Esophagus muscularis mucosa (tissue), 4 donors: Measurements from ENCODE around the gene HSPA1B.

Source experiments
- EP300 ChIP-seq: sonication (generic); formaldehyde crosslinking; IDR thresholded peaks from one replicate; pipeline ENCODE4 v1.6.1; 2017; ENCODE audit warnings: antibody characterized with exemption
- POLR2AphosphoS5 ChIP-seq, 2 donors: sonication (generic); formaldehyde crosslinking; IDR thresholded peaks; one replicate each; pipeline ENCODE4 v1.6.1; 2017; ENCODE audit warnings: antibody characterized with exemption in 2 of 2
- TF ChIP-seq, protein P1 (sequence below), 3 experiments: fragments of 200-600 bp in 2 of 3; fragments of 450-650 bp in 1 of 3; sonication (generic) in 2 of 3; IDR thresholded peaks; one replicate each; pipeline ENCODE4 v1.5.1; 2017 to 2019; ENCODE audit warnings: antibody characterized with exemption in 3 of 3, mild to moderate bottlenecking in 2 of 3, moderate library complexity in 1 of 3

DNA sequence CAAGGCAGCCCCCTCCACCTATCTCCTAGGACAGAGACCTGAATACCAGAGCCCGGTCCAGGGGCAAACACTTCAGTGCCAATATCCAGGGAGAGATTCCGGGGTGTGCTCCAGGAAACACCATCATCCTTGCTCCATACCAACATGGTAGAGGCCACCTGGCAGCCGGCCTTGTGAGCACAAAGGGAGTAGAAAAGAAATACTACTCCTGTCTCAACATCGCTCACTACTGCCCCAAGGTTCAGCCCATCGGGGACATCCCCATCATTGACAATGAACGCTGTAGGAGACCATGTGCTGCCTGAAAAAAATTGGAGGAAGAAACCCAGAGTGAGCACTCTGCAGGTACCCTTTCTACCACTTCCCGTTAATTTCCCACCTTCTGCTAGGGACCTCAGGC is 33.6 kb downstream of the HSPA1B start:
- TF ChIP-seq, protein P1, sequence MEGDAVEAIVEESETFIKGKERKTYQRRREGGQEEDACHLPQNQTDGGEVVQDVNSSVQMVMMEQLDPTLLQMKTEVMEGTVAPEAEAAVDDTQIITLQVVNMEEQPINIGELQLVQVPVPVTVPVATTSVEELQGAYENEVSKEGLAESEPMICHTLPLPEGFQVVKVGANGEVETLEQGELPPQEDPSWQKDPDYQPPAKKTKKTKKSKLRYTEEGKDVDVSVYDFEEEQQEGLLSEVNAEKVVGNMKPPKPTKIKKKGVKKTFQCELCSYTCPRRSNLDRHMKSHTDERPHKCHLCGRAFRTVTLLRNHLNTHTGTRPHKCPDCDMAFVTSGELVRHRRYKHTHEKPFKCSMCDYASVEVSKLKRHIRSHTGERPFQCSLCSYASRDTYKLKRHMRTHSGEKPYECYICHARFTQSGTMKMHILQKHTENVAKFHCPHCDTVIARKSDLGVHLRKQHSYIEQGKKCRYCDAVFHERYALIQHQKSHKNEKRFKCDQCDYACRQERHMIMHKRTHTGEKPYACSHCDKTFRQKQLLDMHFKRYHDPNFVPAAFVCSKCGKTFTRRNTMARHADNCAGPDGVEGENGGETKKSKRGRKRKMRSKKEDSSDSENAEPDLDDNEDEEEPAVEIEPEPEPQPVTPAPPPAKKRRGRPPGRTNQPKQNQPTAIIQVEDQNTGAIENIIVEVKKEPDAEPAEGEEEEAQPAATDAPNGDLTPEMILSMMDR (IDR thresholded peaks at IDR 0.05), result no peak
- TF ChIP-seq POLR2AphosphoS5 (IDR thresholded peaks at IDR 0.05), result no peak
- no peak for TF ChIP-seq EP300
